NB4 (cell line): ENCODE measurements around the gene EZR.

Experiments used
- DNase-seq: peaks from one replicate; pipeline ENCODE4 v3.0.0; 2010; ENCODE audit warnings: low read depth
- H3K4me3 ChIP-seq: one replicate; pipeline ENCODE4 v1.5.1; 2011; ENCODE audit warnings: mild to moderate bottlenecking, low read depth, low read length, moderate library complexity
- MAX ChIP-seq: IDR thresholded peaks from 2 replicates; pipeline ENCODE4 v1.6.1; 2011; ENCODE audit warnings: low read depth, low read length
- MYC ChIP-seq: IDR thresholded peaks from 2 replicates; pipeline ENCODE4 v1.6.1; 2011; ENCODE audit warnings: low read depth, low read length
- POLR2A ChIP-seq: IDR thresholded peaks from 2 replicates; pipeline ENCODE4 v1.6.1; 2011; ENCODE audit warnings: mild to moderate bottlenecking; ENCODE audit not compliant: insufficient read length; ENCODE audit errors: extremely low read depth
- TF ChIP-seq, protein P1 (sequence below): IDR thresholded peaks from one replicate; pipeline ENCODE4 v1.5.1; 2012; ENCODE audit warnings: low read depth, low read length

EZR gene

DNA sequence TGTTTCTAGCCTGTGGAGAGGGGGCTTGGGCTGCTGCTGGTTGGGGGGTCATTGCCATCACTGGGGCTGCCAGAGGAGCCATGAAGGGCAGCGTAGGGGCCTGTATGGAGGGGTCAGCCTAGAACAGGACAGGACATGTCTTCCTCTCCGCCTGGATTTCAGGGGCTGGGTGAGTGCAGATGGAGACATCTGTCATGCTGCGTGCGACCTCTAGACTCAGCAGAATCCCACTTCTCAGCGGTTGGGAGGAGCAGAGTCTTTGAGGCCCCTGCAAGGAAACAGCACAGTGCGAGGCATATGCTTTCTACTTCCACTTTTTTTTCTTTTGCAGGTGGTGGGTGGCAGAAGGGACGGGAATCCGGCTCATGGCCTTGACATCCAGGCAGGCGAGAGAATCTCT is 67.9 kb downstream of the EZR start:
- DNase-seq: no peak
- TF ChIP-seq MYC (no peak), POLR2A (no peak)
- no peak overlapping the region for H3K4me3 ChIP-seq

DNA sequence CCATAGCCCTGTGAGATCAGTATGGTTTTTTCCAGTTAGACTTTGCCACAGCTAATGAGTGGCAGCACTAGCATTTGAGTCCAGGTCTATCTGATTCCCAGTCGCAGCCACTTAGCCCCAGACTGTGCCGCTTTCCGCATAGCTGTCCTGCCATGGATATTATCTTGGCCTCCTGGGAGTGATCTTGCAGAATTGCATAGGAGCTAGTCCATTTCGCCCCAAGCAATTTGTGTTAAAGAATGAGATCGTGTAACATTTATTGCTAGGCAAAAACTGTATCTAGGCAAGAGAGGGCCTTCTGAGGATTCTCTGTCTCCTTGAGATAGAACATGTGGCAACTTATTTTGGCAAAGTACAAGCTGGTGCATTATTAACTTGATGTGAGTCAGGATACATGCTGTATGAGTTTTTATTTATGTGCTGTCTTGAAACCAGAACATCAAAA is 74.2 kb downstream of the EZR start:
- DNase-seq: no peak
- TF ChIP-seq, protein P1, sequence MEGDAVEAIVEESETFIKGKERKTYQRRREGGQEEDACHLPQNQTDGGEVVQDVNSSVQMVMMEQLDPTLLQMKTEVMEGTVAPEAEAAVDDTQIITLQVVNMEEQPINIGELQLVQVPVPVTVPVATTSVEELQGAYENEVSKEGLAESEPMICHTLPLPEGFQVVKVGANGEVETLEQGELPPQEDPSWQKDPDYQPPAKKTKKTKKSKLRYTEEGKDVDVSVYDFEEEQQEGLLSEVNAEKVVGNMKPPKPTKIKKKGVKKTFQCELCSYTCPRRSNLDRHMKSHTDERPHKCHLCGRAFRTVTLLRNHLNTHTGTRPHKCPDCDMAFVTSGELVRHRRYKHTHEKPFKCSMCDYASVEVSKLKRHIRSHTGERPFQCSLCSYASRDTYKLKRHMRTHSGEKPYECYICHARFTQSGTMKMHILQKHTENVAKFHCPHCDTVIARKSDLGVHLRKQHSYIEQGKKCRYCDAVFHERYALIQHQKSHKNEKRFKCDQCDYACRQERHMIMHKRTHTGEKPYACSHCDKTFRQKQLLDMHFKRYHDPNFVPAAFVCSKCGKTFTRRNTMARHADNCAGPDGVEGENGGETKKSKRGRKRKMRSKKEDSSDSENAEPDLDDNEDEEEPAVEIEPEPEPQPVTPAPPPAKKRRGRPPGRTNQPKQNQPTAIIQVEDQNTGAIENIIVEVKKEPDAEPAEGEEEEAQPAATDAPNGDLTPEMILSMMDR: no peak
- TF ChIP-seq MAX (no peak), MYC (no peak), POLR2A (no peak)
- no peak overlapping the region for H3K4me3 ChIP-seq

DNA sequence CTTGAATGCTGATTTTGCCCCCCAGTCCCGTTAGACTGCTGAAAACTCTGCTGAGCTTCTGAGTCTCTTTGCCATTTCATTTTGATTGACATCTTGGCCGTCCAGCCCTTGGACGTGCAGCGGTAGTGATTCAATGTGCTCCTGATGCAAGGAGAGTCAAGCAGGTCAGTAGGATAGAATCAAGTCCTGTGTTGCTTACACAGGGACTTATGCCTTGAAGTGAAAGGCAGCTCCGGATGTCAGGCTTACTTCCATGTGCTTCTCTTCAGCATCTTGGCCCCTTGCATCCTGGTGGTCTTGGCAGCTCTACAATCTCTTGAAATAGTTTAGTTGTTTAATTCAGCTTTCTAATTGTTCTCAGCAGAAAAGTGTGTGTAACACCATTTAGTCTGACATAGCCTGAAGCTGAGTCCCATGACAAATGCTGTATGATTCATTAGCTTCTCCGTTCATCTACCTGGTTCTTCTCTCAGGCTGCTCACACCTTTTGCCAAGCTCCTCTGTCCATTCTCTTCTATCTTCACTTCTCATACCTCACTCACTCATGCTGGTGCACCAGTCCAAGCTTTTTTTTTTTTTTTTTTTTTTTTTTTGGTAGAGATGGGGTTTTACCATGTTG is 76.0 kb downstream of the EZR start:
- no peak overlapping the region for H3K4me3 ChIP-seq
- DNase-seq: no peak
- TF ChIP-seq MYC (no peak), MAX (no peak), POLR2A (no peak)
- TF ChIP-seq, protein P1: no peak

- TF ChIP-seq MYC (no peak), MAX (no peak)
- DNase-seq: no peak
- no peak overlapping the region for H3K4me3 ChIP-seq
Observed at GRCh38 chr6:158739673-158740072, 79.5 kb downstream of the EZR start.

DNA sequence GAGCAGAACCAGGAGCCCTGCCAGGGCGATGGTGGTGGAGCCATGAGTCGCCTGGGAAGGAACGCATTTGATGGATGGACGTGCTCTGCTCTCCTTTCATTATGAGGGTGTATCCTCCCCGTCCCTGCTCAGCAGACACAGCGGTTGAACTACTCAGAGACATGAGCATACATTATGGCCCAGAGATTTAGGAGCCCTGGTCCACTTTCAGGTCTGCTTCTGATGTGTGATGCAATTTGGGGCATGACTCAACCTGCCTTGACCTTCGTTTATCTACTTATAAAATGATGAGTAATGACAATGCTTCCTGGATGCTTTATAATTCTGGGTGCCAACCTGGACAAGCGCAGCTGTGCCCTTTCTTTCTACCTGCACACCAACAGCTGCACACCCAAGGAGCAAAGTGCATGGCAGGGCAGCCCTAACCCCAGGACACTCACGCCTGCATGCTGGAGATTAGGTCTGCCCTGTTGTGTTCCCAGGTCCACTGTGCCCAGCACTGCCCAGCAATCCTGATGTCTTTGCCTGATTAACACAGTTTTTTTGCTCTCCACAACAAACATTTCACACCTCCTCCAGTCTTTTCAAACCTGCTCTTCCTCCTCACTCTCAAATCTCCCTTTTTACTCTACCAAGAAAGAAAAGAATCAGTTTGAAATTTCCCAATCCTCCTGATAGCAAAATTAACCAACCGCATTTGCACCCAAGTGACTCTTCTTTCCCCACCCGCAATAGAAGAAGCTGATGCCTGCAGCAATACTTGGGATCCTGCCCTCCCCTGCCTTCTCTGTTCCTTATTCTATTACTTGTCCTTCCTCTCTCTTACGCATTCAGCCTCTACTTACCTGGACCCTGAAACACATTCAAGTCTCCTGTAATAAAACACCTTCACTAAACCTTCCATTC is 81.2 kb downstream of the EZR start:
- H3K4me3 ChIP-seq: no peak overlapping the region
- peak; percentile 74 for DNase-seq
- TF ChIP-seq POLR2A (no peak), MYC (no peak), MAX (no peak)
- TF ChIP-seq, protein P1: no peak

- TF ChIP-seq MAX (no peak), POLR2A (no peak), MYC (no peak)
- TF ChIP-seq, protein P1: no peak
- peak; percentile 22 for DNase-seq
Observed at GRCh38 chr6:158737082-158737709, 82.0 kb downstream of the EZR start.

More at GRCh38 chr6:158737082-158737709, 82.0 kb downstream of the EZR start:
- H3K4me3 ChIP-seq: no peak overlapping the region
